ENCODE data around the gene NPAS2. TPM values are rescaled to one million over a fixed set of nuclear protein-coding genes. Genes with fewer than 3 reads are reported as not detected.

NPAS2 gene
- total RNA-seq, 1 donor from 2014 or later = 8.2 TPM

- Histone ChIP-seq H3K27me3 (ENCODE audit: control insufficient read depth, insufficient read depth, low read length) (no peaks in the 10 kb centered on the region), H3K36me3 (ENCODE audit: control insufficient read depth, insufficient read depth, low read length) (no peaks in the 10 kb centered on the region), H3K4me3 (ENCODE audit: low read depth, low read length) (no peak overlapping the region)
- no peak for TF ChIP-seq CTCF (IDR thresholded peaks at IDR 0.05; ENCODE audit: insufficient read depth, low read length, severe bottlenecking)
- DNase-seq (ENCODE audit: low read depth) (no peak), FAIRE-seq (no peak)
These were observed 36.0 kb upstream of the NPAS2 start for GRCh38 chr2:100783987-100784386.

GRCh38 chr2:100784681-100785080 lies 35.3 kb upstream of the NPAS2 start:
- no peak for FAIRE-seq
- no peaks in the 10 kb centered on the region for H3K27me3 ChIP-seq (ENCODE audit: control insufficient read depth, insufficient read depth, low read length)
- no peak for DNase-seq (ENCODE audit: low read depth)
- H3K4me3 ChIP-seq (ENCODE audit: low read depth, low read length) = no peak overlapping the region
- H3K36me3 ChIP-seq (ENCODE audit: control insufficient read depth, insufficient read depth, low read length) = no peaks in the 10 kb centered on the region
- no peak for TF ChIP-seq CTCF (IDR thresholded peaks at IDR 0.05; ENCODE audit: insufficient read depth, low read length, severe bottlenecking)

GRCh38 chr2:100785626-100786296 lies 34.2 kb upstream of the NPAS2 start:
- FAIRE-seq (no peak), DNase-seq (ENCODE audit: low read depth) (peak; percentile 30)
- no peak overlapping the region for H3K4me3 ChIP-seq (ENCODE audit: low read depth, low read length)
- no peaks in the 10 kb centered on the region for H3K27me3 ChIP-seq (ENCODE audit: control insufficient read depth, insufficient read depth, low read length)
- H3K36me3 ChIP-seq (ENCODE audit: control insufficient read depth, insufficient read depth, low read length) = no peaks in the 10 kb centered on the region
- TF ChIP-seq CTCF (IDR thresholded peaks at IDR 0.05; ENCODE audit: insufficient read depth, low read length, severe bottlenecking) = no peak

- Histone ChIP-seq H3K36me3 (ENCODE audit: control insufficient read depth, insufficient read depth, low read length) (no peaks in the 10 kb centered on the region), H3K4me3 (ENCODE audit: low read depth, low read length) (no peak overlapping the region), H3K27me3 (ENCODE audit: control insufficient read depth, insufficient read depth, low read length) (no peaks in the 10 kb centered on the region)
- DNase-seq (ENCODE audit: low read depth) (peak; percentile 90), FAIRE-seq (peak; percentile 64)
- no peak for TF ChIP-seq CTCF (IDR thresholded peaks at IDR 0.05; ENCODE audit: insufficient read depth, low read length, severe bottlenecking)
These were observed 33.7 kb upstream of the NPAS2 start for GRCh38 chr2:100786297-100786658.

- TF ChIP-seq CTCF (IDR thresholded peaks at IDR 0.05; ENCODE audit: insufficient read depth, low read length, severe bottlenecking) = no peak
- Histone ChIP-seq H3K36me3 (ENCODE audit: control insufficient read depth, insufficient read depth, low read length) (no peaks in the 10 kb centered on the region), H3K27me3 (ENCODE audit: control insufficient read depth, insufficient read depth, low read length) (no peaks in the 10 kb centered on the region), H3K4me3 (ENCODE audit: low read depth, low read length) (no peak overlapping the region)
- no peak for DNase-seq (ENCODE audit: low read depth)
- FAIRE-seq = no peak
These were observed 33.0 kb upstream of the NPAS2 start for GRCh38 chr2:100786985-100787384.

GRCh38 chr2:100789361-100789760 lies 30.6 kb upstream of the NPAS2 start:
- Histone ChIP-seq H3K4me3 (ENCODE audit: low read depth, low read length) (no peak overlapping the region), H3K27me3 (ENCODE audit: control insufficient read depth, insufficient read depth, low read length) (no peaks in the 10 kb centered on the region), H3K36me3 (ENCODE audit: control insufficient read depth, insufficient read depth, low read length) (no peaks in the 10 kb centered on the region)
- DNase-seq (ENCODE audit: low read depth) (no peak), FAIRE-seq (no peak)
- no peak for TF ChIP-seq CTCF (IDR thresholded peaks at IDR 0.05; ENCODE audit: insufficient read depth, low read length, severe bottlenecking)
